ENCODE measurements around the gene GINS3. TPM values are rescaled to one million over a fixed set of nuclear protein-coding genes. Genes with fewer than 3 reads are reported as not detected.

Gene GINS3
- total and polyA plus RNA-seq, 2 experiments from 2014 or later = 8.8 to 17.8 TPM

- TF ChIP-seq, protein P1, sequence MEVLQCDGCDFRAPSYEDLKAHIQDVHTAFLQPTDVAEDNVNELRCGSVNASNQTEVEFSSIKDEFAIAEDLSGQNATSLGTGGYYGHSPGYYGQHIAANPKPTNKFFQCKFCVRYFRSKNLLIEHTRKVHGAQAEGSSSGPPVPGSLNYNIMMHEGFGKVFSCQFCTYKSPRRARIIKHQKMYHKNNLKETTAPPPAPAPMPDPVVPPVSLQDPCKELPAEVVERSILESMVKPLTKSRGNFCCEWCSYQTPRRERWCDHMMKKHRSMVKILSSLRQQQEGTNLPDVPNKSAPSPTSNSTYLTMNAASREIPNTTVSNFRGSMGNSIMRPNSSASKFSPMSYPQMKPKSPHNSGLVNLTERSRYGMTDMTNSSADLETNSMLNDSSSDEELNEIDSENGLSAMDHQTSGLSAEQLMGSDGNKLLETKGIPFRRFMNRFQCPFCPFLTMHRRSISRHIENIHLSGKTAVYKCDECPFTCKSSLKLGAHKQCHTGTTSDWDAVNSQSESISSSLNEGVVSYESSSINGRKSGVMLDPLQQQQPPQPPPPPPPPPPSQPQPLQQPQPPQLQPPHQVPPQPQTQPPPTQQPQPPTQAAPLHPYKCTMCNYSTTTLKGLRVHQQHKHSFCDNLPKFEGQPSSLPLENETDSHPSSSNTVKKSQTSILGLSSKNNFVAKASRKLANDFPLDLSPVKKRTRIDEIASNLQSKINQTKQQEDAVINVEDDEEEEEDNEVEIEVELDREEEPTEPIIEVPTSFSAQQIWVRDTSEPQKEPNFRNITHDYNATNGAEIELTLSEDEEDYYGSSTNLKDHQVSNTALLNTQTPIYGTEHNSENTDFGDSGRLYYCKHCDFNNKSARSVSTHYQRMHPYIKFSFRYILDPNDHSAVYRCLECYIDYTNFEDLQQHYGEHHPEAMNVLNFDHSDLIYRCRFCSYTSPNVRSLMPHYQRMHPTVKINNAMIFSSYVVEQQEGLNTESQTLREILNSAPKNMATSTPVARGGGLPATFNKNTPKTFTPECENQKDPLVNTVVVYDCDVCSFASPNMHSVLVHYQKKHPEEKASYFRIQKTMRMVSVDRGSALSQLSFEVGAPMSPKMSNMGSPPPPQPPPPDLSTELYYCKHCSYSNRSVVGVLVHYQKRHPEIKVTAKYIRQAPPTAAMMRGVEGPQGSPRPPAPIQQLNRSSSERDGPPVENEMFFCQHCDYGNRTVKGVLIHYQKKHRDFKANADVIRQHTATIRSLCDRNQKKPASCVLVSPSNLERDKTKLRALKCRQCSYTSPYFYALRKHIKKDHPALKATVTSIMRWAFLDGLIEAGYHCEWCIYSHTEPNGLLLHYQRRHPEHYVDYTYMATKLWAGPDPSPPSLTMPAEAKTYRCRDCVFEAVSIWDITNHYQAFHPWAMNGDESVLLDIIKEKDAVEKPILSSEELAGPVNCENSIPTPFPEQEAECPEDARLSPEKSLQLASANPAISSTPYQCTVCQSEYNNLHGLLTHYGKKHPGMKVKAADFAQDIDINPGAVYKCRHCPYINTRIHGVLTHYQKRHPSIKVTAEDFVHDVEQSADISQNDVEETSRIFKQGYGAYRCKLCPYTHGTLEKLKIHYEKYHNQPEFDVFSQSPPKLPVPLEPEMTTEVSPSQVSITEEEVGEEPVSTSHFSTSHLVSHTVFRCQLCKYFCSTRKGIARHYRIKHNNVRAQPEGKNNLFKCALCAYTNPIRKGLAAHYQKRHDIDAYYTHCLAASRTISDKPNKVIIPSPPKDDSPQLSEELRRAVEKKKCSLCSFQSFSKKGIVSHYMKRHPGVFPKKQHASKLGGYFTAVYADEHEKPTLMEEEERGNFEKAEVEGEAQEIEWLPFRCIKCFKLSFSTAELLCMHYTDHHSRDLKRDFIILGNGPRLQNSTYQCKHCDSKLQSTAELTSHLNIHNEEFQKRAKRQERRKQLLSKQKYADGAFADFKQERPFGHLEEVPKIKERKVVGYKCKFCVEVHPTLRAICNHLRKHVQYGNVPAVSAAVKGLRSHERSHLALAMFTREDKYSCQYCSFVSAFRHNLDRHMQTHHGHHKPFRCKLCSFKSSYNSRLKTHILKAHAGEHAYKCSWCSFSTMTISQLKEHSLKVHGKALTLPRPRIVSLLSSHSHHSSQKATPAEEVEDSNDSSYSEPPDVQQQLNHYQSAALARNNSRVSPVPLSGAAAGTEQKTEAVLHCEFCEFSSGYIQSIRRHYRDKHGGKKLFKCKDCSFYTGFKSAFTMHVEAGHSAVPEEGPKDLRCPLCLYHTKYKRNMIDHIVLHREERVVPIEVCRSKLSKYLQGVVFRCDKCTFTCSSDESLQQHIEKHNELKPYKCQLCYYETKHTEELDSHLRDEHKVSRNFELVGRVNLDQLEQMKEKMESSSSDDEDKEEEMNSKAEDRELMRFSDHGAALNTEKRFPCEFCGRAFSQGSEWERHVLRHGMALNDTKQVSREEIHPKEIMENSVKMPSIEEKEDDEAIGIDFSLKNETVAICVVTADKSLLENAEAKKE (CRISPR knock-in tag; IDR thresholded peaks at IDR 0.05) = no peak
- TF ChIP-seq POLR2AphosphoS5 (IDR thresholded peaks at IDR 0.05; ENCODE audit: low read depth) (no peak), ZNF114 (CRISPR knock-in tag; IDR thresholded peaks at IDR 0.05) (no peak), ZNF331 (CRISPR knock-in tag; IDR thresholded peaks at IDR 0.05; ENCODE audit: low read depth) (no peak)
Measured at GRCh38 chr16:58433569-58433951, 41.3 kb downstream of the GINS3 start (continued).

GRCh38 chr16:58435779-58436178 lies 43.5 kb downstream of the GINS3 start:
- Histone ChIP-seq H3K4me3 (no peak overlapping the region), H2AFZ (no peak overlapping the region), H3K79me2 (replicated peaks; ENCODE audit: insufficient read depth) (no peaks in the 10 kb centered on the region), H3K9me2 (ENCODE audit: insufficient read depth) (0 out of 2 replicates have a peak, but pooled peaks cover 7% of the 10 kb centered on the region), H3K27me3 (ENCODE audit: insufficient read depth) (no peaks in the 10 kb centered on the region), H4K20me1 (replicated peaks; ENCODE audit: insufficient read depth) (no peaks in the 10 kb centered on the region), H3K27ac (ENCODE audit: low read depth) (no peak overlapping the region), H3F3A (replicated peaks; ENCODE audit: low read depth) (no peaks in the 10 kb centered on the region), H3K4me2 (no peak overlapping the region), H3K36me3 (ENCODE audit: insufficient read depth) (no peaks in the 10 kb centered on the region), H3K4me1 (ENCODE audit: insufficient read depth) (no peaks in the 10 kb centered on the region)
- Mint-ChIP-seq H3K36me3 (ENCODE audit: low read depth) (no peaks in the 10 kb centered on the region), H3K9me3 (peaks cover 3% of the 10 kb centered on the region; the same call in 2 of the 3 replicates), H3K4me1 (no peaks in the 10 kb centered on the region), H3K4me3 (no peak overlapping the region), H3K27me3 (ENCODE audit: insufficient read depth, low read depth, poor library complexity) (peaks cover 3% of the 10 kb centered on the region), H3K27ac (no peak overlapping the region)
- DNase-seq (ENCODE audit: low spot score) = no peak
- TF ChIP-seq, protein P2, sequence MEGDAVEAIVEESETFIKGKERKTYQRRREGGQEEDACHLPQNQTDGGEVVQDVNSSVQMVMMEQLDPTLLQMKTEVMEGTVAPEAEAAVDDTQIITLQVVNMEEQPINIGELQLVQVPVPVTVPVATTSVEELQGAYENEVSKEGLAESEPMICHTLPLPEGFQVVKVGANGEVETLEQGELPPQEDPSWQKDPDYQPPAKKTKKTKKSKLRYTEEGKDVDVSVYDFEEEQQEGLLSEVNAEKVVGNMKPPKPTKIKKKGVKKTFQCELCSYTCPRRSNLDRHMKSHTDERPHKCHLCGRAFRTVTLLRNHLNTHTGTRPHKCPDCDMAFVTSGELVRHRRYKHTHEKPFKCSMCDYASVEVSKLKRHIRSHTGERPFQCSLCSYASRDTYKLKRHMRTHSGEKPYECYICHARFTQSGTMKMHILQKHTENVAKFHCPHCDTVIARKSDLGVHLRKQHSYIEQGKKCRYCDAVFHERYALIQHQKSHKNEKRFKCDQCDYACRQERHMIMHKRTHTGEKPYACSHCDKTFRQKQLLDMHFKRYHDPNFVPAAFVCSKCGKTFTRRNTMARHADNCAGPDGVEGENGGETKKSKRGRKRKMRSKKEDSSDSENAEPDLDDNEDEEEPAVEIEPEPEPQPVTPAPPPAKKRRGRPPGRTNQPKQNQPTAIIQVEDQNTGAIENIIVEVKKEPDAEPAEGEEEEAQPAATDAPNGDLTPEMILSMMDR (conservative IDR thresholded peaks at IDR 0.05; ENCODE audit: low read depth in 2 of 2) = peak; percentile 36 to 48
- TF ChIP-seq JUNB (IDR thresholded peaks at IDR 0.05; ENCODE audit: unreplicated experiment) = no peak
- ATAC-seq = no peak; the same call in 2 of the 3 replicates

Data from GM23338 (cell line).